Measurements from ENCODE around the gene PDE1C.

DNA sequence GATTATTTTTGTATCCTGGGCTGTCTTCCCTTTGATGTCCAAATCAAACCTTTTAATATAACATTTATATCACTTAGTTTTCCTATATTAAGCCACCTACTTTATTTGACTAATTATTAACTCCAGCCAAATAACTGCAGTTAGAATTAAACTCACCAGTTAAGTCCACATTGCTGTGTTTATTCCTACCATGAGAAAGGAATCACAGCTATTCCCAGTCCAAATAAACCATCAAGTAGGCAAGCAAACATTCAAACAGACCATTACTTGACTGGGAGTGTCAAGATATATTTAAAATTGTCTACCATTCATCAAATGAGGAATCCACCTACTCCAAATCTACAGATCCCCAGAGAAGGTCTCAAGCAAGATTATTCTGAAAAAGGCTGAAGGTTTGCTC is 22.4 kb downstream of the PDE1C start:
- TF ChIP-seq CTCF (IDR thresholded peaks at IDR 0.05), result no peak
- TF ChIP-seq POLR2A (IDR thresholded peaks at IDR 0.05), result no peak
